CD4-positive, alpha-beta T cell treated with Interleukin-15 for 4 hours (primary cell): ENCODE results near the gene PLEKHO2.
"Not testable (repeated sequence)": the region's sequence is repeated elsewhere in the genome, so short reads cannot be mapped to it uniquely, and the experiment has no call there.

Source experiments
- DNase-seq: peaks from one replicate; pipeline ENCODE4 v3.0.0-alpha.2; 2020; ENCODE audit warnings: low spot score

PLEKHO2 gene

GRCh38 chr15:64841344-64842095 is at the start of gene PLEKHO2:
PLEKHO2 (plus strand) TSS chr15:64841915; CDS start chr15:64842017, 102 bp downstream.
- DNase-seq, result peak; percentile 93

- DNase-seq, result no peak
These were observed 49.4 kb upstream of the PLEKHO2 start for GRCh38 chr15:64792282-64792681.

- DNase-seq, result not testable (repeated sequence)
These were observed 46.4 kb upstream of the PLEKHO2 start for GRCh38 chr15:64795299-64795698.

- not testable (repeated sequence) for DNase-seq
These were observed 45.8 kb upstream of the PLEKHO2 start for GRCh38 chr15:64795921-64796320.

GRCh38 chr15:64798905-64799304 is 42.8 kb upstream of the PLEKHO2 start:
- DNase-seq, result not testable (repeated sequence)

GRCh38 chr15:64800476-64800875 is 41.2 kb upstream of the PLEKHO2 start:
- DNase-seq, result no peak

GRCh38 chr15:64803526-64803925 is 38.2 kb upstream of the PLEKHO2 start:
- DNase-seq, result no peak

GRCh38 chr15:64804619-64805018 is 37.1 kb upstream of the PLEKHO2 start:
- no peak for DNase-seq

GRCh38 chr15:64806509-64806908 is 35.2 kb upstream of the PLEKHO2 start:
- no peak for DNase-seq

GRCh38 chr15:64807051-64807749 is 34.5 kb upstream of the PLEKHO2 start:
- no peak for DNase-seq

- no peak for DNase-seq
These were observed 33.9 kb upstream of the PLEKHO2 start for GRCh38 chr15:64807751-64808222.

- no peak for DNase-seq
These were observed 32.8 kb upstream of the PLEKHO2 start for GRCh38 chr15:64808785-64809453.

- peak; percentile 67 for DNase-seq
These were observed 31.8 kb upstream of the PLEKHO2 start for GRCh38 chr15:64809649-64810496.

GRCh38 chr15:64810497-64811326 is 31.0 kb upstream of the PLEKHO2 start:
- DNase-seq, result no peak

- DNase-seq, result no peak
These were observed 28.6 kb upstream of the PLEKHO2 start for GRCh38 chr15:64813075-64813474.

GRCh38 chr15:64814283-64814682 is 27.4 kb upstream of the PLEKHO2 start:
- not testable (repeated sequence) for DNase-seq

GRCh38 chr15:64814965-64815364 is 26.8 kb upstream of the PLEKHO2 start:
- DNase-seq, result not testable (repeated sequence)

GRCh38 chr15:64816452-64816851 is 25.3 kb upstream of the PLEKHO2 start:
- DNase-seq, result no peak

- DNase-seq, result no peak
These were observed 16.7 kb upstream of the PLEKHO2 start for GRCh38 chr15:64824929-64825430.

- peak; percentile 95 for DNase-seq
These were observed 16.1 kb upstream of the PLEKHO2 start, which contains the start of gene PIF1 for GRCh38 chr15:64825431-64826294. PIF1 (minus strand) TSS chr15:64825647; CDS start chr15:64824335, 1,312 bp downstream.
